IPS-18c (cell line): ENCODE results near the gene ZNF823.
A peak's percentile ranks its signal among the peaks of the same experiment; 100 is the strongest.
"Not testable (repeated sequence)": the region's sequence is repeated elsewhere in the genome, so short reads cannot be mapped to it uniquely, and the experiment has no call there.

Experiments used
- H3K4me3 ChIP-seq: 2 replicates; pipeline ENCODE4 v1.7.0; 2013; ENCODE audit warnings: low read depth, mild to moderate bottlenecking, low read length, moderate library complexity; ENCODE audit not compliant: insufficient read depth
- H3K9me3 ChIP-seq: one replicate; pipeline ENCODE4 v1.6.1; 2013; ENCODE audit warnings: mild to moderate bottlenecking, low read length, moderate library complexity; ENCODE audit not compliant: control insufficient read depth, insufficient read depth

ZNF823 gene

DNA sequence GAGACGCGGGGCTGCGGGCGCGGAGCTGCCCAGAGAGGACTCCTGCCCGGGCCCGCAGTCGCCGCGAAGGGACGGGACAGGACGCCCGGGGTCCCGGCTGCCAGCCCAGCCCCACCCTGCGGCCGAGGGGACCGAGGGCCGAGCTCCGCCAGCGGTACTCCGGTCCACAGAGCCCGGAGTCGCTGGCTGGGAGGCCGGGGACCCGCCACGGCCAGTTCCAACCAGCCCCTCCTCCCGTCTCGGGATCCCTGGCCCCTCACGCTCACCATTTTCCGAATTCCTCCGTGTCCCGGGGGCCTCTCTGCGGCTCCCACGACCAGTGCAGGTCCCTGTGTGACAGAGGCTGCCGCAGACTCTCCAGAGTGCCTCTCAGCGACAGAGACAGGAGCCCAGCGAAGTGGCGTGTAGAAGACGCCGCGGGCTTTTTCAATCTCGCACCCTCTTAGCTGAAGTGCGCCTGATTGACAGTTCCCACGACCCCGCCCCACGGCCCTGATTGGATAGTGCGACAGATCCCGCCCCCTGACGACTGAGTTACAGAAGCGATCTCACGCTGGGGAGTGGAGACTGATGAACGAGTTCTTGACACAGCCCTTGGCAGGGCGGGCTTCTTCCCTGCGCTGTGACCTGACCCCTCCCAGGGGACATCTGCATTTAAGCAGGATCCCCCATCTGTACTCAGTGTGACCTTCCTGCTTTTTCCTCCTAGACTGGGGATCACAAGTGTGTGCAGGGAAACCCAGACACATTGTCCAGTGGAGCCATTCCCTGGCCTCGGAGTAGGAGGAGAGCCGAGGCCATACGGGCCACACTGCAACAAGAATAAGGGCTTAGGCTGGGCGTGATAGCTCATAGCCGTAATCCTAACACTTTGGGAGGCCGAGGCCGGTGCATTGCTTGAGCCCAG is 44.0 kb downstream of the ZNF823 start:
- peak overlapping the region; percentile 93 for H3K4me3 ChIP-seq
- H3K9me3 ChIP-seq = peaks cover 2% of the 10 kb centered on the region

DNA sequence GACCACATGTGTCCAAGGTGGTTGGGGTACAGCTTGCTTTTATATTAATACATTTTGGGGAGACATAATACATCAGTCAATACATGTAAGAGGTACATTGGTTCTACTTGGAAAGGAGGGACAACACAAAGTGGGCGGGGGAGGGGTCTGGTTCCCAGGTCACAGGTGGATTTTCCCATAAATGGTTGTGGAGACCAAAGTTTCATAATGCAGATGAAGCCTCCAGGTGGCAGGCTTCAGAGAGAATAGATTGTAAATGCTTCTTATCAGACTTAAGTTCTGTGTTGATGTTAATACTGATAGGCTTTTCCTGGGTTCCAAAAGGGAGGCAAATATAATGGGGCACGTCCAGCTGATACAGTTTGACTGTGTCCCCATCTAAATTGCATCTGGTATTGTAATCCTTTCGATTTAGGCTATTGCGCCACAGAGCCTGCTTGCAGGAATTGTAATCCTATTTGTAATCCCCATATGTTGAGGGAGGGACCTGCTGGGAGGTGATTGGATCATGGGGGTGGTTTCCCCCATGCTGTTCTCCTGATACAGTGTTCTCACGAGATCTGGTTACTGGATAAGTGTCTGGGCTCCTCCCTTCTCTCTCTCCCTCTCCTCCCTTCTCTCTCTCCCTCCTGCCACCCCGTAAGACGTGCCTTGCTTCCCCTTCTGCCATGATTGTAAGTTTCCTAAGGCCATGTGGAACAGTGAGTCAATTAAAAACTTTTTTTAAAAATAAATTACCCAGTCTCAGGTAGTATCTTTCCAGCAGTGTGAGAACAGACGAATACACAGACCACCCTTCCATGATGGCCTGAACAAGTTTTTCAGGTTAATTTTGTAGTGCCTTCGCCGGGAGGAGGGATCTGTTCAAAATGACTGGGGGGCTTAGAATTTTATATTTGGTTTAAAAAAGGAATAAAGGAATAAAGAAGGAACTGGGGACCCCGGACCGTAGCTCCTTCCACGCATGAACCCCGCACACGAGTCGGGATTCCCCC is 44.9 kb downstream of the ZNF823 start:
- Histone ChIP-seq H3K9me3 (peaks cover 4% of the 10 kb centered on the region), H3K4me3 (peak overlapping the region; percentile 93)

DNA sequence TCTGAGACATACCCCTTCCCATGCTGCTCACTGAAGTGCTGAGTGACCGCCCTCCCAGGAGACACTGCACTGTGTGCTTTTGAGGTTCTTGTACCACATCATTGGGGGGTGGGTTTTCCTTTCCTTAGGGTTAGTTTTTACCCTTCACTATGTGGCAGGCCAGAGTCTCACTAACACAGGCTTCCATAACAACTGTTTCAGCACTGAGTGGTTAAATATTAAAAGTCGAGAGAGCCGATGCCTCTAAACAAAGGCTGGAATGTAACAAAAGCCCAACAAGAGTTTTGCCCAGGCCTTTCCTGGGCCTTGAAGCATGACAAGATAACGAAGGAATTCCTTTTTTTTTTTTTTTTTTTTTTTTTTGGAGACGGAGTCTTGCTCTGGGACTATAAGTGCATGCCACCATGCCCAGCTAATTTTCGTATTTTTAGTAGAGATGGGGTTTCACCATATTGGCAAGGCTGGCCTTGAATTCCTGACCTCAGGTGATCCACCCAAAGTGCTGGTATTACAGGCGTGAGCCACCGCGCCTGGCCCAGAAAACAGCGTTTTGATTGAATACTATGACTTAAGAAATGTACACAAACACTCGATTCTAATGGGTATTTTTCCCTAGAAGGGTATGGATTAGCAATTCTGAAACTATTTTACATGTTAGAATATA is 46.5 kb downstream of the ZNF823 start:
- Histone ChIP-seq H3K4me3 (no peak overlapping the region), H3K9me3 (peaks cover 6% of the 10 kb centered on the region)

DNA sequence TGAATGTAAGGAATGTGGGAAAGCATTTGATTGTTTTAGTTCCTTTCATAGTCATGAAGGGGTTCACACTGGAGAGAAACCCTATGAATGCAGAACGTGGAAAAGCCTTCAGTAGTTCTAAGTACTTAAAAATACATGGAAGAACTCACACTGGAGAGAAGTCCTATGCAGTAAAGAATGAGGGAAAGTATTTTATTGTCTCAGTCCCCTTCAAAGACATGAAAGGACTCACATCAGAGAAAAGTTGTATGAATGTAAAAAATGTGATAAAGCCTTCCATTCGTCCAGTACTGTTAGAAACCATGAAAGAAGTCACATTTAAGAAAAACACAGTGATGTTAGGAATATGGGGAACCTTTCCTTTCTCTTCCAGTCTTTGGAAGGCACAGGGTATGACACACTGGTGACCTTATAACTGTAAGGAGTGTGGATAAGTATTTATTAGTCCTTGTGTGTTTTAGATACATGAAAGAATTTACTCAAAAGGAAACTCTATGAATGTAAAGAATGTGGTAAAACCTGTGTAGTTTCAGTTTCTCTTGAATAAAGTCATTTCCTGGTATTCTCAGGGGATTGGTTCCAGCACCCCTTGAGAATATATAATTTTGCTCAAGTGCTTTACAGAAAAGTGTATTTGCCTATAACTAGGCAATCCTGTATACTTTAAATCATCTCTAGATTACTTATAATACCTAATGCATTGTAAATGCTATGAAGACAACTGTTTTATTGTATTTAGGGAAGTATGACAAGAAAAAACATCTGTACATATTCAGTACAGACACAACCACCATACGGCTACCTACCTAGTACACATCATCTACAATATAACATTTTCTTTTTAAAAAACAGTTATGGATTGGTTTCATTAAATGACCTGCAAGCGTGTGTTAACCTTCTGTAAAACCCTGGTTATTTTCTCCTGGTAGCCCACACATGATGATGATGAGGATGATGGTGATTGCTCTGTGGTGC is 52.8 kb downstream of the ZNF823 start:
- Histone ChIP-seq H3K9me3 (peaks cover 4% of the 10 kb centered on the region), H3K4me3 (no peak overlapping the region)

DNA sequence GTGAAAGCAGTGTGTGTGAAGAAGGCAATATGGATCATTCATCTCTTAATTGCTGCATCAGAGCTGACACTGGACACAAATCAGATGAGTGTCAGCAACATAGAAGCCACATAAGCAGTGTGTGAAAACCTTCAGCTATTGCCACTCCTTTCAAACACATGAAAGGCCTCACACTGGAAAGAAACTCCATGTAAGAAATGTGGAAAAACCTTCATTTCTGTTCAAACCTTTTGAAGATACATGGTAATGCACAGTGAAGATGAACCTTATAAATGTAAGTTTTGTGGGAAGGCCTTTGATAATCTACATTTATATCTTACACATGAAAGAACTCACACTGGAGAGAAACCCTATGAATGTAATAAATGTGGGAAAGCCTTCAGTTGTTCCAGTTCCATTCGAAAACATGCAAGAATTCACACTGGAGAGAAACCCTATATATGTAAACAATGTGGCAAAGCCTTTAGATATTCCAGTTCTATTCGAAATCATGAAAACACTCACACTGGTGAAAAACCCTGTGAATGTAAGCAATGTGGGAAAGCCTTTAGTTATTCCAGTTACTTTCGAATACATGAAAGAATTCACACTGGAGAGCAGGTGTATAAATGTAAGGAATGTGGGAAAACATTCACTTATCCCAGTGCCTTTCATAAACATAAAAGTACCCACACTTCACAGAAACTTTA is 53.6 kb downstream of the ZNF823 start:
- H3K9me3 ChIP-seq = peaks cover 7% of the 10 kb centered on the region
- no peak overlapping the region; the same call in 1 of the 2 replicates for H3K4me3 ChIP-seq

DNA sequence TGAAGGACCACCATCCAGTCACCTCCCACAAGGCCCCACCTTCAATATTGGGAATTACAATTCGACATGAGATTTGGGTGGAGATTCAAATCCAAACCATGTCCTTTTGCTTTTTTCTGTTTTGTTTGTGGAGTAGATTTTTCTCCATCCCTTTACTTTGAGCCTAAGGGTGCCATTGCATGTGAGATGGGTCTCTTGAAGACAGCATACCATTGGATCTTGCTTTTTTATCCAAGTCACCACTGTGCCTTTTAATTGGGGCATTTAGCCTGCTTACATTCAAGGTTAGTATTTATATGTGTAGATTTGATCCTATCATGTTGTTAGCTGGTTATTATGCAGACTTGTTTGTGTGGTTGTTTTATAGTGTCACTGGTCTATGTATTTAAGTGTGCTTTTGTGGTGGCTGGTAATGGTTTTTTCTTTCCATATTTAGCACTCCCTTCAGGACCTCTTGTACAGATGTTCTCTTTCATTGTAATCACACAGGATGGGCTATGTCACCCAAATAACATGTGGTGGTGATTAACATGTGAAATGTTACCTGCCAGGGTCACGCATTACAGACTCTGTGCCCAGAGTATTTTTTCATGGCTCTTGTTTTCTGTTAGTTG is 58.0 kb downstream of the ZNF823 start:
- peaks cover 10% of the 10 kb centered on the region for H3K9me3 ChIP-seq

DNA sequence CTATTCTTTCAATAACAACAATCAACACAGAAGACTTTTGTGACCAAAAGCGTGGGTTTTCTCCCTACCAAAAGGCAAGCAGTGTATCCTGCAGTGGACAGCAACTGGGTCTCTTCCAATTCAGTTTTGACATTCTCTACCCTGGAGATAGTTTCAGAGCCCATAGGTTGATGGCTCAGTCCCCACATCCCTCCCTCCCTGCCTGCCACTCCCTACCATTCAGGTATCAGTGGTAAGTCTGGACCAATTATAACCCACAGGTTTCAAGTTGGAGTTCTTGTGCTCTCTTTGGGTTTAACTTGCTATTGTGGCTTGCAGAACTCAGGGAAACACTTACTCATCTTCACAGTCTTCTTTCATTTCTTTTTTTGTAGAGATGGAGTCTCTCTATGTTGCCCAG is 60.2 kb downstream of the ZNF823 start:
- no peak overlapping the region for H3K4me3 ChIP-seq
- peaks cover 13% of the 10 kb centered on the region for H3K9me3 ChIP-seq

More for the DNA sequence above, 58.0 kb downstream of the ZNF823 start:
- no peak overlapping the region for H3K4me3 ChIP-seq

DNA sequence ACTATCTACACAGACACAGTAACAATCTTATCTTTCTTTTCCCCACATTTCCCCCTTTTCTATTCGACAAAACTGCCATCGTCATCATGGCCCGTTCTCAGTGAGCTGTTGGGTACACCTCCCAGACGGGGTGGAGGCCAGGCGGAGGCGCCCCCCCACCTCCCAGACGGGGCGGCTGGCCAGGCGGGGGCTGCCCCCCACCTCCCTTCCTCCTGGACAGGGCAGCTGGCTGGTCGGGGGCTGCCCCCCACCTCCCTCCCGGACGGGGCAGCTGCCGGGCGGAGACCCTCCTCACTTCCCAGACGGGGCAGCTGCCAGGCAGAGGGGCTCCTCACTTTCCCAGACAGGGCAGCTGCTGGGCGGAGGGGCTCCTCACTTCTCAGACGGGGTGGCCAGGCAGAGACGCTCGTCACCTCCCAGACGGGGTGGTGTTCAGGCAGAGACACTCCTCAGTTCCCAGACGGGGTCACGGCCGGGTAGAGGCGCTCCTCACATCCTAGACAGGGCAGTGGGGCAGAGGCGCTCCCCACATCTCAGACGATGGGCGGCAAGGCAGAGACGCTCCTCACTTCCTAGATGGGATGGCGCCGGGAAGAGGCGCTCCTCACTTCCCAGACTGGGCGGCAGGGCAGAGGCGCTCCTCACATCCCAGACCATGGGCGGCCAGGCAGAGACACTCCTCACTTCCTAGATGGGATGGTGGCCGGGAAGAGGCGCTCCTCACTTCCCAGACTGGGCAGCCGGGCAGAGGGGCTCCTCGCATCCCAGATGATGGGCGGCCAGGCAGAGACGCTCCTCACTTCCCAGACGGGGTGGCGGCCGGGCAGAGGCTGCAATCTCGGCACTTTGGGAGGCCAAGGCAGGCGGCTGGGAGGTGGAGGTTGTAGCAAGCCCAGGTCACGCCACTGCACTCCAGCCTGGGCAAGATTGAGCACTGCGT is 61.8 kb downstream of the ZNF823 start:
- not testable (repeated sequence) for H3K4me3 ChIP-seq
- H3K9me3 ChIP-seq = peaks cover 13% of the 10 kb centered on the region

DNA sequence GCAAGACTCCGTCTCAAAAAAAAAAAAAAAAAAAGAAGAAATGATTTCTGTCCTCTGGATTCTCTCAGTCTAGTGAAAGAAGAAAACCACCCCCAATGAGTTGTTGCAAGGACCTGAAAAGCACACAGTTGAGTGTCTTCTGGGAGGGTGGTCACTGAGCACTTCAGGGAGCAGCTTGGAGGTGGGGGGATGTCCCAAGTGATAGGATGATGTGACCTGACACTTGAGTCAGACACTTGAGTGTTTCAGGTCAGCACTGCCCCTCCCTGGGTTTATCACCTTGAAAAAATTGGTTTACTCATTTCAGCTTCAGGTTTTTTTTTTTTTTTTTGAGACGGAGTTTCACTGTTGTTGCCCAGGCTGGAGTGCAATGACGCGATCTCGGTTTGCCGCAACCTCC is 63.2 kb downstream of the ZNF823 start:
- Histone ChIP-seq H3K4me3 (no peak overlapping the region), H3K9me3 (peaks cover 13% of the 10 kb centered on the region)

DNA sequence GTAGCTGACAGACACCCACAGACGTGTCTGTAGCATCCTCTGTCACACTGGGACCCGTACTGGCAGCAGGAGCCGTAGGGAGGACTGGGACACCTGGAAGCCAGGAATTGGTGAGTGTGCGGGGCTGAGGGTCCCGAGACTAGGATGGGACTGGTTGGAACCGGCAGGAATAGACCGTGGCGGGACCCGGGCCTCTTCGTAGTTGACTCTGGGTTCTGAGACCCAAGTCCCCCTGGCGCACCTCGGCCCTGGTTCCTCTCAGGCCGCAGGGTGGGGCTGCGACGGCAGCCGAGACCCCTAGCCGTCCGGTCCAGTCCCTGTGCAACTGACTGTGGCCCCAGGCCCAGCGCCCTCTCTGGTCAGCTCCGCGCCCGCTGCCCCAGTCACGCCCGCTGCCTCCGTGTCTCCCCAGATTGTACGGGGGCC is 64.7 kb downstream of the ZNF823 start:
- peaks cover 5% of the 10 kb centered on the region for H3K9me3 ChIP-seq
- H3K4me3 ChIP-seq = peak overlapping the region; percentile 38

DNA sequence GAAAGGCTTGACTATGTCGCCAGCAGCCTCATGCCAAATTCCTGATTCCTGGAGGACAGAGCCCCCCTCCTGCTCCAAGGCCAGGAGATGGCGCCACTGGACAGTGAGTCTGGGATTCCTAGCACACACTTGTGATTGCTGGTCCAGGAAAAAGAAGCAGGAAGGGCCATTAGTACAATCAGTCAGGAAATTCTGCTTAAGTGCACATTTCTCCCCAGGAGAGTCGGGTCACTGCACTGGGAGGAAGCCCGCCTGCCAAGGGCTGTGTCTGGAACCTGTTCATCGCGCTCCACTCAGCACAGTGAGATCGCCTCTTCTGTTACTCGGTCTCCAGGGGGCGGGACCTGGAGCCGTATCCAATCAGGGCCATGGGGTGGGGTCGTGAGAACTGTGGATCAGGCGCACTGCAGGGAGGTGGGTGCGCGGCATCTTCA is 65.1 kb downstream of the ZNF823 start:
- peak overlapping the region; percentile 38; the same call in 1 of the 2 replicates for H3K4me3 ChIP-seq
- peaks cover 6% of the 10 kb centered on the region for H3K9me3 ChIP-seq
